HCT116 (cell line): ENCODE results near the gene SEMA4F. TPM values are rescaled to one million over a fixed set of nuclear protein-coding genes. Genes with fewer than 3 reads are reported as not detected.
"Not testable (repeated sequence)": the region's sequence is repeated elsewhere in the genome, so short reads cannot be mapped to it uniquely, and the experiment has no call there.

ENCODE experiments used
- ATAC-seq: fragments of 200-7000 bp; cut with Tn5 transposase; 2 replicates; pipeline ENCODE4 v1.9.1; 2020; ENCODE audit warnings: mild to moderate bottlenecking, moderate library complexity
- BruUV-seq: library from RNA; stranded (reverse); fragments of 400-500 nt; replicated peaks from 2 replicates; lab custom pipeline; 2021; lab: Mats Ljungman, UMichigan
- CTCF ChIA-PET: fragments of 300-600 bp; sonication (Branson Sonifier 250); formaldehyde crosslinking; loops from one replicate; lab custom pipeline; 2021; ENCODE audit warnings: antibody characterized with exemption; lab: Charles Lee
- POLR2A ChIA-PET: fragments of 300-600, 350-600 bp; sonication (Branson Sonifier 250); formaldehyde crosslinking; loops from one replicate; lab custom pipeline; 2021; ENCODE audit warnings: antibody characterized with exemption; lab: Charles Lee
- RAD21 ChIA-PET, 2 experiments: fragments of 300-600 bp; sonication (Branson Sonifier 250); formaldehyde crosslinking; loops; one replicate each; lab custom pipeline; 2023; ENCODE audit warnings: low total read pairs in 2 of 2; ENCODE audit not compliant: uncharacterized antibody in 2 of 2, unreplicated experiment in 2 of 2, low non-redundant PET in 1 of 2; lab: Charles Lee
- DNase-seq: peaks from one replicate; pipeline ENCODE4 v3.0.0-alpha.2; 2010; ENCODE audit warnings: low read depth, low spot score
- H2AFZ ChIP-seq: fragments of 200-600 bp; shearing (Covaris generic), sonication (generic); 2 replicates; pipeline ENCODE4 v1.6.1; 2017; ENCODE audit warnings: low read depth, mixed run types, mixed read lengths, antibody characterized with exemption, low read length; ENCODE audit not compliant: poor library complexity, severe bottlenecking
- H3K27ac ChIP-seq: 2 replicates; pipeline ENCODE4 v1.5.1; 2012; ENCODE audit warnings: low read depth, low read length
- H3K27me3 ChIP-seq: fragments of 200-600 bp; sonication (generic); 2 replicates; pipeline ENCODE4 v1.6.1; 2016; ENCODE audit warnings: mixed run types, low read length, mixed read lengths; ENCODE audit not compliant: insufficient read depth
- H3K36me3 ChIP-seq, 2 experiments: fragments of 200-500 bp in 1 of 2; fragments of 200-600 bp in 1 of 2; sonication (Bioruptor generic) in 1 of 2; sonication (generic) in 1 of 2; 2 replicates each; pipeline versions ENCODE4 v1.5.1 to v1.6.1; 2014 to 2016; ENCODE audit warnings: low read length in 2 of 2, inconsistent platforms in 1 of 2, mixed read lengths in 1 of 2, mixed run types in 1 of 2; ENCODE audit not compliant: insufficient read depth in 2 of 2, control insufficient read depth in 1 of 2
- H3K4me1 ChIP-seq, 2 experiments: fragments of 200-600 bp in 1 of 2; sonication (generic) in 1 of 2; 2 replicates each; pipeline versions ENCODE4 v1.5.1 to v1.6.1; 2012 to 2017; ENCODE audit warnings: low read length in 2 of 2, inconsistent platforms in 1 of 2, mild to moderate bottlenecking in 1 of 2, mixed read lengths in 1 of 2, mixed run types in 1 of 2, moderate library complexity in 1 of 2; ENCODE audit not compliant: insufficient read depth in 2 of 2, control insufficient read depth in 1 of 2
- H3K4me2 ChIP-seq: fragments of 200-600 bp; sonication (generic); 2 replicates; pipeline ENCODE4 v1.6.1; 2017; ENCODE audit warnings: mixed run types, low read length, mixed read lengths
- H3K4me3 ChIP-seq, 2 experiments: fragments of 200-600 bp in 1 of 2; sonication (generic) in 1 of 2; replicated peaks in 1 of 2; 2 replicates each; pipeline ENCODE4 v1.5.1; 2011 to 2016; ENCODE audit warnings: low read length in 2 of 2, control low read depth in 1 of 2, low read depth in 1 of 2, mild to moderate bottlenecking in 1 of 2, mixed read lengths in 1 of 2, mixed run types in 1 of 2
- H3K79me2 ChIP-seq: fragments of 200-600 bp; sonication (generic); 2 replicates; pipeline ENCODE4 v1.6.1; 2017; ENCODE audit warnings: mild to moderate bottlenecking, mixed run types, low read length, moderate library complexity, mixed read lengths; ENCODE audit not compliant: insufficient read depth
- H3K9ac ChIP-seq: fragments of 200-600 bp; sonication (generic); 2 replicates; pipeline ENCODE4 v1.6.1; 2016; ENCODE audit warnings: low read length, mixed read lengths
- H3K9me2 ChIP-seq: fragments of 200-600 bp; sonication (generic), shearing (Covaris generic); 2 replicates; pipeline ENCODE4 v1.6.1; 2017; ENCODE audit warnings: mixed run types, mild to moderate bottlenecking, moderate library complexity; ENCODE audit not compliant: insufficient read depth
- H3K9me3 ChIP-seq, 2 experiments: fragments of 200-500 bp in 1 of 2; fragments of 200-600 bp in 1 of 2; sonication (Bioruptor generic) in 1 of 2; sonication (generic) in 1 of 2; 2 replicates each; pipeline ENCODE4 v1.6.1; 2014 to 2017; ENCODE audit warnings: low read length in 2 of 2, mixed read lengths in 2 of 2, inconsistent platforms in 1 of 2, low read depth in 1 of 2, mild to moderate bottlenecking in 1 of 2, mixed run types in 1 of 2, moderate library complexity in 1 of 2; ENCODE audit not compliant: control insufficient read depth in 1 of 2, insufficient read depth in 1 of 2
- H4K20me1 ChIP-seq: fragments of 200-600 bp; sonication (generic), shearing (Covaris generic); 2 replicates; pipeline ENCODE4 v1.6.1; 2017; ENCODE audit warnings: mixed run types, mild to moderate bottlenecking, moderate library complexity; ENCODE audit not compliant: insufficient read depth
- CBX3 ChIP-seq: IDR thresholded peaks from 2 replicates; pipeline ENCODE4 v1.6.1; 2012; ENCODE audit warnings: low read depth
- CEBPB ChIP-seq: IDR thresholded peaks from 2 replicates; pipeline ENCODE4 v1.6.1; 2012; ENCODE audit warnings: low read depth
- EGR1 ChIP-seq: IDR thresholded peaks from 2 replicates; pipeline ENCODE4 v1.6.1; 2012; ENCODE audit warnings: low read depth
- ELF1 ChIP-seq: IDR thresholded peaks from 2 replicates; pipeline ENCODE4 v1.6.1; 2012; ENCODE audit warnings: low read depth, borderline replicate concordance
- EZH2 ChIP-seq: fragments of 200-600 bp; sonication (generic); IDR thresholded peaks from 2 replicates; pipeline ENCODE4 v1.6.1; 2017; ENCODE audit warnings: antibody characterized with exemption, mixed run types
- EZH2phosphoT487 ChIP-seq: fragments of 200-600 bp; IDR thresholded peaks from 2 replicates; pipeline ENCODE4 v1.6.1; 2018; ENCODE audit warnings: antibody characterized with exemption, borderline replicate concordance
- FOSL1 ChIP-seq: IDR thresholded peaks from 2 replicates; pipeline ENCODE4 v1.6.1; 2012; ENCODE audit warnings: low read depth
- POLR2A ChIP-seq: IDR thresholded peaks from 2 replicates; pipeline ENCODE4 v1.7.0; 2011; ENCODE audit warnings: borderline replicate concordance; ENCODE audit not compliant: insufficient read depth, insufficient read length; ENCODE audit errors: extremely low read depth
- POLR2AphosphoS5 ChIP-seq: IDR thresholded peaks from 2 replicates; pipeline ENCODE4 v1.6.1; 2011; ENCODE audit warnings: mild to moderate bottlenecking, low read depth, low read length, moderate library complexity
- RAD21 ChIP-seq: IDR thresholded peaks from 2 replicates; pipeline ENCODE4 v1.6.1; 2012; ENCODE audit warnings: low read depth, mild to moderate bottlenecking
- SIN3A ChIP-seq: IDR thresholded peaks from 2 replicates; pipeline ENCODE4 v1.6.1; 2012; ENCODE audit warnings: low read depth
- SP1 ChIP-seq: IDR thresholded peaks from 2 replicates; pipeline ENCODE4 v1.6.1; 2012; ENCODE audit warnings: low read depth
- TCF7L2 ChIP-seq: IDR thresholded peaks from 2 replicates; pipeline ENCODE4 v1.7.0; 2011; ENCODE audit warnings: borderline replicate concordance, inconsistent platforms; ENCODE audit not compliant: insufficient read depth, insufficient read length; ENCODE audit errors: extremely low read depth
- YY1 ChIP-seq: IDR thresholded peaks from 2 replicates; pipeline ENCODE4 v1.6.1; 2011; ENCODE audit warnings: low read length, low read depth, moderate library complexity, mild to moderate bottlenecking; ENCODE audit not compliant: insufficient replicate concordance; ENCODE audit errors: extremely low read depth
- ZFX ChIP-seq: fragments of 450-650 bp; IDR thresholded peaks from 2 replicates; pipeline ENCODE4 v1.6.1; 2017
- ZNF274 ChIP-seq: fragments of 200-500 bp; sonication (Bioruptor generic); IDR thresholded peaks from 2 replicates; pipeline ENCODE4 v1.6.1; 2014; ENCODE audit warnings: mild to moderate bottlenecking, low read depth, low read length, inconsistent platforms
- intact Hi-C: fragments of 100-400 bp; cut with micrococcal nuclease; formaldehyde crosslinking; loops from 2 replicates; pipeline ENCODE4 v1.10.0; 2022
- total RNA-seq: library from RNA; stranded (reverse); gene quantifications from one replicate; pipeline ENCODE4 v1.2.1, GENCODE V29; 2021; ENCODE audit not compliant: unreplicated experiment
- TF ChIP-seq, protein P1 (sequence below): IDR thresholded peaks from 2 replicates; pipeline ENCODE4 v1.6.1; 2012; ENCODE audit warnings: low read depth
- TF ChIP-seq, protein P2 (sequence below): IDR thresholded peaks from 2 replicates; pipeline ENCODE4 v1.6.1; 2011; ENCODE audit warnings: mild to moderate bottlenecking, low read length, moderate library complexity; ENCODE audit not compliant: insufficient replicate concordance; ENCODE audit errors: extremely low read depth
- TF ChIP-seq, protein P3 (sequence below): IDR thresholded peaks from 2 replicates; pipeline ENCODE4 v1.6.1; 2012

Gene SEMA4F
- total RNA-seq, 1 experiment from 2014 or later = 12.3 TPM

DNA sequence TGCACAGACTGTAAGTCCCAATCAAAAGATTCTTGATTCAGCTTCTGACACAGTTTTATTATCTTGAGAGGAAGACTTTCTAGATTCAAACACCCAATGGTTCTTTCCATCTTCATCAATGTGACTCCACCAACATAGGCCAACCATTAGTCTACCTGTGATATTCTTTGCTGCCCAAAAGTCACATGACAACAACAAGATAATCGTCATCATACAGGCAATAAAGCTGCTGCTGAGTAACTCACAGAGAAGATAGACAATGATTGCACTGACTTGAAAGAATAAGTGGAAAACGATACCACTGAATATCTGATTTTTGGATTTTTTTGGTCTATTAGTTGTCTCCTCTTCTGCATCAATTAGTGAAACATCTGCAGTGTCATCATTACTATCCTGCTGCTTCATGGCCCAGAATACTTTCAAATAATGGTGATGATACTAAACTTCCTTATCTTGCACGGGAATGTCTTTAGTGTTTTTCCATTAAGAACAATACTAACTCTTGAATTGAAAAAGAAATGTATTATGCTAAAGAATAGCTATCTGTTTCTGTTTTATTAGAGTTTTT is 25.4 kb upstream of the SEMA4F start:
- ChIA-PET CTCF (no interaction called here), RAD21 (no interaction called here), POLR2A (no interaction called here)
- Histone ChIP-seq H3K27ac (no peak overlapping the region), H3K79me2 (no peaks in the 10 kb centered on the region; the same call in 1 of the 2 replicates), H3K4me1 (peaks cover 19 to 20% of the 10 kb centered on the region in 2 experiments), H3K27me3 (no peaks in the 10 kb centered on the region), H2AFZ (no peak overlapping the region), H3K9me2 (no peaks in the 10 kb centered on the region), H3K4me2 (no peak overlapping the region), H3K4me3 (no peak overlapping the region), H3K9me3 (no peaks in the 10 kb centered on the region), H4K20me1 (no peaks in the 10 kb centered on the region), H3K36me3 (no peaks in the 10 kb centered on the region), H3K9ac (no peak overlapping the region)
- no TSS peak for BruUV-seq
- TF ChIP-seq CEBPB = no peak
- TF ChIP-seq, protein P1, sequence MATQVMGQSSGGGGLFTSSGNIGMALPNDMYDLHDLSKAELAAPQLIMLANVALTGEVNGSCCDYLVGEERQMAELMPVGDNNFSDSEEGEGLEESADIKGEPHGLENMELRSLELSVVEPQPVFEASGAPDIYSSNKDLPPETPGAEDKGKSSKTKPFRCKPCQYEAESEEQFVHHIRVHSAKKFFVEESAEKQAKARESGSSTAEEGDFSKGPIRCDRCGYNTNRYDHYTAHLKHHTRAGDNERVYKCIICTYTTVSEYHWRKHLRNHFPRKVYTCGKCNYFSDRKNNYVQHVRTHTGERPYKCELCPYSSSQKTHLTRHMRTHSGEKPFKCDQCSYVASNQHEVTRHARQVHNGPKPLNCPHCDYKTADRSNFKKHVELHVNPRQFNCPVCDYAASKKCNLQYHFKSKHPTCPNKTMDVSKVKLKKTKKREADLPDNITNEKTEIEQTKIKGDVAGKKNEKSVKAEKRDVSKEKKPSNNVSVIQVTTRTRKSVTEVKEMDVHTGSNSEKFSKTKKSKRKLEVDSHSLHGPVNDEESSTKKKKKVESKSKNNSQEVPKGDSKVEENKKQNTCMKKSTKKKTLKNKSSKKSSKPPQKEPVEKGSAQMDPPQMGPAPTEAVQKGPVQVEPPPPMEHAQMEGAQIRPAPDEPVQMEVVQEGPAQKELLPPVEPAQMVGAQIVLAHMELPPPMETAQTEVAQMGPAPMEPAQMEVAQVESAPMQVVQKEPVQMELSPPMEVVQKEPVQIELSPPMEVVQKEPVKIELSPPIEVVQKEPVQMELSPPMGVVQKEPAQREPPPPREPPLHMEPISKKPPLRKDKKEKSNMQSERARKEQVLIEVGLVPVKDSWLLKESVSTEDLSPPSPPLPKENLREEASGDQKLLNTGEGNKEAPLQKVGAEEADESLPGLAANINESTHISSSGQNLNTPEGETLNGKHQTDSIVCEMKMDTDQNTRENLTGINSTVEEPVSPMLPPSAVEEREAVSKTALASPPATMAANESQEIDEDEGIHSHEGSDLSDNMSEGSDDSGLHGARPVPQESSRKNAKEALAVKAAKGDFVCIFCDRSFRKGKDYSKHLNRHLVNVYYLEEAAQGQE = no peak
- TF ChIP-seq FOSL1 = no peak
- no peak for TF ChIP-seq RAD21
- no peak for TF ChIP-seq YY1
- TF ChIP-seq, protein P2, sequence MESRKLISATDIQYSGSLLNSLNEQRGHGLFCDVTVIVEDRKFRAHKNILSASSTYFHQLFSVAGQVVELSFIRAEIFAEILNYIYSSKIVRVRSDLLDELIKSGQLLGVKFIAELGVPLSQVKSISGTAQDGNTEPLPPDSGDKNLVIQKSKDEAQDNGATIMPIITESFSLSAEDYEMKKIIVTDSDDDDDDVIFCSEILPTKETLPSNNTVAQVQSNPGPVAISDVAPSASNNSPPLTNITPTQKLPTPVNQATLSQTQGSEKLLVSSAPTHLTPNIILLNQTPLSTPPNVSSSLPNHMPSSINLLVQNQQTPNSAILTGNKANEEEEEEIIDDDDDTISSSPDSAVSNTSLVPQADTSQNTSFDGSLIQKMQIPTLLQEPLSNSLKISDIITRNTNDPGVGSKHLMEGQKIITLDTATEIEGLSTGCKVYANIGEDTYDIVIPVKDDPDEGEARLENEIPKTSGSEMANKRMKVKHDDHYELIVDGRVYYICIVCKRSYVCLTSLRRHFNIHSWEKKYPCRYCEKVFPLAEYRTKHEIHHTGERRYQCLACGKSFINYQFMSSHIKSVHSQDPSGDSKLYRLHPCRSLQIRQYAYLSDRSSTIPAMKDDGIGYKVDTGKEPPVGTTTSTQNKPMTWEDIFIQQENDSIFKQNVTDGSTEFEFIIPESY = no peak
- TF ChIP-seq ZFX = no peak
- TF ChIP-seq SIN3A = no peak
- no peak for TF ChIP-seq SP1
- no peak for TF ChIP-seq TCF7L2
- TF ChIP-seq ELF1 = no peak
- no peak for TF ChIP-seq CBX3
- no peak for TF ChIP-seq EGR1
- TF ChIP-seq, protein P3, sequence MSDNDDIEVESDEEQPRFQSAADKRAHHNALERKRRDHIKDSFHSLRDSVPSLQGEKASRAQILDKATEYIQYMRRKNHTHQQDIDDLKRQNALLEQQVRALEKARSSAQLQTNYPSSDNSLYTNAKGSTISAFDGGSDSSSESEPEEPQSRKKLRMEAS = no peak
- no peak for TF ChIP-seq EZH2phosphoT487
- no peak for TF ChIP-seq POLR2A
- TF ChIP-seq EZH2 = no peak
- TF ChIP-seq POLR2AphosphoS5 = no peak
- TF ChIP-seq ZNF274 = no peak
- DNase-seq = no peak
- no peak for ATAC-seq
- intact Hi-C loops = no loop called here

DNA sequence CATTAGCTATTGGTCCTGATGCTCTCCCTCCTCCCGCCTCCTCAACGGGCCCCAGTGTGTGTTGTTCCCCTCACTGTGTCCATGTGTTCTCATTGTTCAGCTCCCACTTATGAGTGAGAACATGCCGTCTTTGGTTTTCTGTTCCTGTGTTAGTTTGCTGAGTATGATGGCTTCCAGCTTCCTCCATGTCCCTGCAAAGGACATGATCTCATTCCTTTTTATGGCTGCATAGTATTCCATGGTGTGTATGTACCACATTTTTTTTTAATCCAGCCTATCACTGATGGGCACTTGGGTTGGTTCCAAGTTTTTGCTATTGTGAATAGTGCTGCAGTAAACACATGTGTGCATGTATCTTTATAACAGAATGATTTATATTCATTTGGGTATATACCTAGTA is 23.6 kb upstream of the SEMA4F start:
- BruUV-seq, DNase-seq, H3K9me2 ChIP-seq, H3K4me3 ChIP-seq, ATAC-seq, intact Hi-C loops, H2AFZ ChIP-seq, CTCF ChIA-PET, H3K9ac ChIP-seq, H3K4me2 ChIP-seq, H3K36me3 ChIP-seq, POLR2A ChIA-PET, H3K9me3 ChIP-seq, H3K79me2 ChIP-seq, H3K27ac ChIP-seq, H4K20me1 ChIP-seq, RAD21 ChIA-PET, H3K27me3 ChIP-seq: not testable (repeated sequence)
- peaks cover 20 to 21% of the 10 kb centered on the region in 2 experiments for H3K4me1 ChIP-seq
